GM12801 (cell line): ENCODE results near the gene UBE2U.

Experiments used
- TF ChIP-seq, protein P1 (sequence below): IDR thresholded peaks from one replicate; pipeline ENCODE4 v1.5.1; 2011; ENCODE audit warnings: control low read depth; ENCODE audit not compliant: insufficient read length; ENCODE audit errors: extremely low read depth

Gene UBE2U

DNA sequence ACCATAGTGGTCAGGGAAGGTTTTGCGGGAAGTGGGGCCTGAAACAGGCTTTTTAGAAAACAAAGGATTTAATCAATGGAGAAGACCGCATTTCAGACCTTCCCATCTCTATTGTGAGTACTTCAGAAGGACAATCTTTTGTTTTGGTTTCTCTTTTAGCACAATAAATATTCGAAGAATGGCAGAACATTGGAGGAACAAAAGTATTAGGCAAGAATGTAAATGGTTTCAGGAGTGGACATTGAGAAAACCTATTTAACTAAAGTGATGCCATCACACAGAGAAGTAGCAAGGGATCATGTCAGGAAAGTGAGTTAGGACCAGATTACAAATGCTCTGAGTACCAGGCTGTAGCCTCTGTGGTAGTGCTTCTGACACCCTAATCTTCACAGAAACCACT is 26.8 kb upstream of the UBE2U start:
- TF ChIP-seq, protein P1, sequence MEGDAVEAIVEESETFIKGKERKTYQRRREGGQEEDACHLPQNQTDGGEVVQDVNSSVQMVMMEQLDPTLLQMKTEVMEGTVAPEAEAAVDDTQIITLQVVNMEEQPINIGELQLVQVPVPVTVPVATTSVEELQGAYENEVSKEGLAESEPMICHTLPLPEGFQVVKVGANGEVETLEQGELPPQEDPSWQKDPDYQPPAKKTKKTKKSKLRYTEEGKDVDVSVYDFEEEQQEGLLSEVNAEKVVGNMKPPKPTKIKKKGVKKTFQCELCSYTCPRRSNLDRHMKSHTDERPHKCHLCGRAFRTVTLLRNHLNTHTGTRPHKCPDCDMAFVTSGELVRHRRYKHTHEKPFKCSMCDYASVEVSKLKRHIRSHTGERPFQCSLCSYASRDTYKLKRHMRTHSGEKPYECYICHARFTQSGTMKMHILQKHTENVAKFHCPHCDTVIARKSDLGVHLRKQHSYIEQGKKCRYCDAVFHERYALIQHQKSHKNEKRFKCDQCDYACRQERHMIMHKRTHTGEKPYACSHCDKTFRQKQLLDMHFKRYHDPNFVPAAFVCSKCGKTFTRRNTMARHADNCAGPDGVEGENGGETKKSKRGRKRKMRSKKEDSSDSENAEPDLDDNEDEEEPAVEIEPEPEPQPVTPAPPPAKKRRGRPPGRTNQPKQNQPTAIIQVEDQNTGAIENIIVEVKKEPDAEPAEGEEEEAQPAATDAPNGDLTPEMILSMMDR, result no peak

DNA sequence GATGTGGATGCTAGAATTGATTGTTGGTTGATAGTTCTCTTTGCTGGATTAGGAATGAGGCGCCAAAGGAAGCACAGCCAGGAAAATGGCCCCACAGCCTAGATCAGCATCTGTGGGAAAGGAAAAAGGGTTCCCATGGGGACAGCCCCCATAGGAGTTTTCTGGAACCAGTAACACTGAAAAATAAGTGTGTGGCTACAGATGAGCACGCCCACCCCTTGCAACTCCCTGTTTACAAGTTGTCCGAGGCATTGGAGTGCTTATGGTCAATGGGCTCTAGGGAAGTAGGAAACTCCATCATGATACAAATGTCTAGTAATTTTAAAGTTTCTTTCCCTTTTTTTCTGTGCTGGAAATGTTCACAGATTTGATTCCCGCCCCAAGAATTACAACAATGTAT is 23.8 kb upstream of the UBE2U start:
- TF ChIP-seq, protein P1, result no peak

DNA sequence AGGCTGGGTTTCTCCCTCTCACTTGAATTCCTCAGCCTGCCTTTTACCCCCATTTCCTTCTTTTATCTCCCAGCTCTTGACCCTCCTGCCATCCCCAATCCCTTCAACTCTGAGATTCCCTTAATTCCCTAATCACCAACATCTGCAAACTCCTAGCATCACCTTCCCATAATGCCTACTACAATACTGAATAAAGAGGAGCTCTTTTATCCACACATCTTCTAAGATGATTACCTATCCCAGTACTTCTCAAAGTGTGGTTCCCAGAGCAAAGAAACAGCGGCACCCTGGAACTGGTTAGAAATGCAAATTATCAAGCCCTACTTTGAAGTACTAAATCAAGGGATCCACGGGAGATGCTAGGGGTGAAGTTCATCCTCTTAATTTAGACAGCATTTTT is 21.2 kb upstream of the UBE2U start:
- TF ChIP-seq, protein P1, result no peak

DNA sequence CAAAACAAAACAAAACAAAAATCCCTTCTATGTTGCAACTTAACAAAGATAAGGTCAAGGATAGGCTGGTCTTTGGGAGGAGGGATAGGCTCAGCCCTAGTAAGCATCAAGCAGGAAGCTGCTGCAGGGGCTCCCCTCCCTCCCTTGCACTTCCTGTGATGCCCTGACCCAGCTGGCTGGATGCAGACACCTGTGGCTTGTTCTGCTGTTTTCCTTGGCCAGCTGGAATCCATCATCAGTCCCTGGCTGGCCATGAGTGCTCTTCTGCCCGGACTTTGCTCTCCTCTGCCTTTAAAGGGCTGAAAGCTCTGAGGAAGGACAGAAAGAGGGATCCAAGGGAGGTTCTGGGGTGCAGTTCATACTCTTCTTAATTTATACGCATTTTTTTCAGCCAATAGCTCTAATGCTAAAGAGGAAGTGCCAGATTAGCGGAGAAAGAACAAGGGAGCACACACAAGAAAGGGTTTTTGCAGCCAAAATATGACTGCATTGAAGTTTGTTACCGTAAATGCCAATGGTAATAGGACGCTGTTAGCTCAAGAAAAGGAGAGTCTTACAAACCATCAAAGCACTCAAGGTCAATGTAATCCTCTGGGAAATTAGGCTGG is 19.9 kb upstream of the UBE2U start:
- TF ChIP-seq, protein P1, result no peak

DNA sequence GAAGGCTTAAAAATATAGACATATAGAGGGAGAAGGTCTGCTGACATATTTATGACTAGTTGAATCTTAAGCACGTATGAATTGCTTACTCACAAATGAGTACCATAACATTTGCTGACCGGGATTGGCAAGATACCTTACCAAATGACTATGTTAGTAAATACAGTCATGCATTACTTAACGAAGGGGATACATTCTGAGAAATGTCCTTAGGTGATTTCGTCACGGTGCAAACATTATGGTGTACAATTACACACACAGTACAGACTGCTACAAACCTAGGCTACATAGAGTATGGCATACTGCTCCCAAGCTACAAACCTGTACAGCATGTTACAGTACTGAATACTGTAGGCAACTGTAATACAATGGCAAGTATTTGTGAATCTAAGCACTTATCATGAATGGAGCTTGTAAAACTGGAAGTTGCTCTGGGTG is 19.4 kb upstream of the UBE2U start:
- TF ChIP-seq, protein P1, result no peak

DNA sequence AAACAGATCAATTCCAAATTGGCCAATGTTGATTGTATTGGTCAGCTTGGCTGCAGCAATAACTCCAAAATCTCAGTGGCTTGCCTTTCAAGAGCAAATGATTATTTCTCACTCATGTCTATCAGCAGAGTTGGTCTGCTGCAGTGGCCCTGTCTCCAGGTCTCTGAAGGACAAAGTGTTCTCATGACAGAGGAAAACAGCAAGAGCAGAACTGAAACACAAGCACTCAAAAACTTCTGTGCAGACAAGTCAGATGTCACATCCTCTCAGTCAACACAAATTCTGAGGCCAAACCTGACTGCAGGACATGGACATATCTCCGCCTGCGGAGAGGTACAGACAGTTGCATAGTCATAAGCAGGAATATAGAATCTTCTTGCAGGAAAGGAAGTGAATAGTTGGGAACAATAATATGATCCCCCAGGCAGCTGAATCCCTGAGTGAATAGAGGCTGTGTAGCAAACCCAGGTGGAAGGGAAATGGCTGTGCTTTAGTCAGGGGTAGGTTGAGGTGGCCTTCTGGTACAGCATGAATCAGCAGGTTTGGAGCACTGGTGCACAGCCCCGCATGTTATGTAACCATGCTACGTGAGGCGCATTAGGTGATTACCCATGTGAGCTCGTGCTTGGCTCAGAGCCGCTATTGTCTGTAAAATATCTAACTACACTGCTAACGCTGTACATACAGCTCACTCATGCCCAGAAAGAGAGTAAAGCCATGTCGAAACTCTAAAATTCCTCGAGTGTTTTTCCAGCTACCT is 17.1 kb upstream of the UBE2U start:
- TF ChIP-seq, protein P1, result no peak

DNA sequence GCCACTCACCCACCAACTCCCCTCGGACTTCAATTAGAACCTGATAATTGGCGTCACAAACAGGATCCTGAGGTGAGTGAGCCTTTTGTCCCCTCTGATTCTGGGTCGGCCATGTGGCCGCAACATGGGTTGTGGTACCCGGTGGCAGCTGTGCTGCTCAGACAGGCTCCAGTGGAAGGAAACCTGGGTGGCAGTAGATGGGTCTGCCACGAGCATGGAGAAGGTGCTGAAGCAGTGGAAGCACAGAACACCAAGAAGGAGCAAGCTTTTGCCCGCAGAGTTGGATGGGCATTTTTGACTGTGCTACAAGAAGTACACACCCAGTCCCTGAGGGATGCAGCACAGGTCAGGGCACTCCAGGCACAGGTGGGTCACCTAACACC is 16.5 kb upstream of the UBE2U start:
- TF ChIP-seq, protein P1, result no peak
